ENCODE measurements around the gene PARP3.

The PARP3 gene

DNA sequence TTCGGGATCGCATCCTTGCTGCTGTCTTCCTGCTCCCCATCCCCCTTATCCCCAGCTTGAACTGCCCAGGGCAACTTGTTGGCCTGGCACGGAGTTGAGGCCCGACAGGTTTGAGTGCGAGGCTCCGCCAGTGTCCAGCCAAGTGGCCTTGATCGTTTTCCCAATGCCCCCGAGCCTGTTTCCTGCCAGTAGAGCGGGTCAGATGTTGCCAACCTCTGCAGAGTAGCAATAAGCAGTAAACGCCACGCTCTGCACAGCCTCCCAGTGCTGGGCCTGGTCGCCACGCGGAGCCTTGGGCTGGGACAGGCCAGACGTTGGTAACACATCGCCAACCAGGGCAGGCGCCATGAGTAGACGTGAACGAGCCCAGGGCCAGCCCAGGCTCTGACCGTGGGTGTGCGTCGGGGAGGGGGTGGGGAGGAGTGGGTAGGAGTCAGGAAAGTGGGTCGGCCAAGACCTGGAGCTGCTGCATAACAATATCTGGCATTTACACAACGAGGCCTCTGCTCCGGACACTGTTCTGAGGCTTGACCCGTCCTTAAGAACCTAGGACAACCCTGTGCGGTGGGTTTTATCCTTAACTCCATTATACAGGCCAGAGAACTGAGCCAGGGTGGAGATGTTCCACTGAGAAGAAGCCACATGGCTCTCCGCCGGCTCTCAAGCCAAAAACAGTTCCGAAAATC lies 32.3 kb downstream of the PARP3 start:
- TF ChIP-seq, protein P1, sequence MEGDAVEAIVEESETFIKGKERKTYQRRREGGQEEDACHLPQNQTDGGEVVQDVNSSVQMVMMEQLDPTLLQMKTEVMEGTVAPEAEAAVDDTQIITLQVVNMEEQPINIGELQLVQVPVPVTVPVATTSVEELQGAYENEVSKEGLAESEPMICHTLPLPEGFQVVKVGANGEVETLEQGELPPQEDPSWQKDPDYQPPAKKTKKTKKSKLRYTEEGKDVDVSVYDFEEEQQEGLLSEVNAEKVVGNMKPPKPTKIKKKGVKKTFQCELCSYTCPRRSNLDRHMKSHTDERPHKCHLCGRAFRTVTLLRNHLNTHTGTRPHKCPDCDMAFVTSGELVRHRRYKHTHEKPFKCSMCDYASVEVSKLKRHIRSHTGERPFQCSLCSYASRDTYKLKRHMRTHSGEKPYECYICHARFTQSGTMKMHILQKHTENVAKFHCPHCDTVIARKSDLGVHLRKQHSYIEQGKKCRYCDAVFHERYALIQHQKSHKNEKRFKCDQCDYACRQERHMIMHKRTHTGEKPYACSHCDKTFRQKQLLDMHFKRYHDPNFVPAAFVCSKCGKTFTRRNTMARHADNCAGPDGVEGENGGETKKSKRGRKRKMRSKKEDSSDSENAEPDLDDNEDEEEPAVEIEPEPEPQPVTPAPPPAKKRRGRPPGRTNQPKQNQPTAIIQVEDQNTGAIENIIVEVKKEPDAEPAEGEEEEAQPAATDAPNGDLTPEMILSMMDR (IDR thresholded peaks at IDR 0.05; ENCODE audit: low read depth, low read length, missing control alignments): no peak
- peak overlapping the region; percentile 72 for H3K4me3 ChIP-seq (ENCODE audit: low read depth, low read length)
- no peak for DNase-seq (ENCODE audit: low read depth)

DNA sequence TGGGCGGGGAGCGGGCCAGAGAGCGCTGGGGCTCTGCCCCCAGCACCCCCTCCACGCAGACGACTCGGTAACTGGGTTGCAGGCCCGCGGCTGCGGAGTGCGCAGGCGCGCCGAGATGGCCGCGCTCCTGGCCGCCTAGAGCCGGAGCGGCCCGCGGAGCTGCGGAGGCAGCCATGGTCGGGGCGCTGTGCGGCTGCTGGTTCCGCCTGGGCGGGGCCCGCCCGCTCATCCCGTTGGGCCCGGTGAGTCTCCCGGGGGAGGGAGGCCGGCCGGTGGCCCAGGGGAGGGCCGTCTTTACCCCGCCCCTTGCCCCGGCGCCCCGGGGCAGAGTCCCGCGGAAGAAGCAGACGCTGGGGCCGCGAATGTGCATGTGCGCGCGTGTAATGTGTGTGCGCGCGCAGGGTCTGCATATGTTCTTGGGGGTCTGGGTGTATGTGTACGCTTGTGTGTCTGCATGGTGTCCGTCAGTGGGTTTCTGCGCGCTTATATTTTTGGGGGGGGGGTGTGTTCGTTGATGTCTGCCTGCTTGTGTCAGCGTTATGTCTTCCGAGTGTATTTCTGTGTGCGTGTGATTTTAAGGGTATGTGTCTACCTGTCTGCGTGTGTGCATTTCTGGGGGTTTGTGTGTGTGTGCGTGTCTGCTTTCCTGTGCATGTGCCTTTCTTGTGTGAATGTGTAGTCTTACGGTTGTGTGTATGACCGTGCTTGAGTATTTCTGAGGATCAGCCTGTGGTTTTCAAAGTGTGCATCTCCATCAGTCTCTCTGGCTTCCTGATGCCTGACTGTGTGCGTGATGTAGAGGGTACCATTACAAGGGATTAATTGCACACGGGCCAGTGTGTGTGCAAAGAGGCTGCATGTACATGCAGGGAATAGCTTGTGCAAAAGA lies 33.0 kb downstream of the PARP3 start, which contains the start of gene ABHD14A:
TSS of gene ABHD14A (plus strand) at position 102 of the 889 bp plus-strand sequence. CDS start at position 174, 72 bp downstream.
- TF ChIP-seq, protein P1 (IDR thresholded peaks at IDR 0.05; ENCODE audit: low read depth, low read length, missing control alignments): no peak
- DNase-seq (ENCODE audit: low read depth): no peak
- H3K4me3 ChIP-seq (ENCODE audit: low read depth, low read length): peak within 1 kb of the TSS; percentile 72

DNA sequence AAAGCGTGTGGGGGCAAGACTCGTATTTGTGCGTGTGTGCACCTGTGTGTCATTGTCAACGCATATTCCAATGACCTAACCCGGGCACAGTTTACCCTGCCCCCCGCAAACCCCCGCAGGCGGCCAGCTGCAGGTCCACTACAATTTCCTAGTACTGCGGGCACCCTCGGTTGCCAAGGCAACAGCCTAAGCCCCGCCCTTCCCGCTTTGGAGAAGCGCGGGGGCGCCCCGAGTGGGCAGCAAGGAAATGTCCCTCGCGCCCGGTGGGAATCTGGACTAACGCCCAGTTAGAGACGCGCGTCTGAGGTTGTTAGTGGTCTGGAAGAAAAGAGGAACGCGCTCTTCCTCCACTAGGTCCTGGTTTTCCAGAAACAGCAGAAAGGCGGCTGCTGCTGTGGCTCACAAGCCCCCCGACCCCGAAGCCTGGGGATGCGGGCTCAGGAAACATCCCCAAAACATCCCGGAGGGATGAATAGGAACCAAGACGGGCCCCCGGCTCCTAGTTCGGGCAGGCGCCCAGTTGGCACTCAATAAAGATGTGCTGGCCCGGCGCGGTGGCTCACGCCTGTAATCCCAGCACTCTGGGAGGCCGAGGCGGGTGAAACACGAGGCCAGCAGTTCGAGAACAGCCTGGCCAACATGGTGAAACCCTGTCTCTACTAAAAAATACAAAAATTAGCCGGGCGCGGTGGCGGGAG lies 33.8 kb downstream of the PARP3 start:
- H3K4me3 ChIP-seq (ENCODE audit: low read depth, low read length): peak overlapping the region; percentile 72; the same call in 1 of the 2 replicates
- TF ChIP-seq, protein P1 (IDR thresholded peaks at IDR 0.05; ENCODE audit: low read depth, low read length, missing control alignments): peak; percentile 20
- no peak for DNase-seq (ENCODE audit: low read depth)

DNA sequence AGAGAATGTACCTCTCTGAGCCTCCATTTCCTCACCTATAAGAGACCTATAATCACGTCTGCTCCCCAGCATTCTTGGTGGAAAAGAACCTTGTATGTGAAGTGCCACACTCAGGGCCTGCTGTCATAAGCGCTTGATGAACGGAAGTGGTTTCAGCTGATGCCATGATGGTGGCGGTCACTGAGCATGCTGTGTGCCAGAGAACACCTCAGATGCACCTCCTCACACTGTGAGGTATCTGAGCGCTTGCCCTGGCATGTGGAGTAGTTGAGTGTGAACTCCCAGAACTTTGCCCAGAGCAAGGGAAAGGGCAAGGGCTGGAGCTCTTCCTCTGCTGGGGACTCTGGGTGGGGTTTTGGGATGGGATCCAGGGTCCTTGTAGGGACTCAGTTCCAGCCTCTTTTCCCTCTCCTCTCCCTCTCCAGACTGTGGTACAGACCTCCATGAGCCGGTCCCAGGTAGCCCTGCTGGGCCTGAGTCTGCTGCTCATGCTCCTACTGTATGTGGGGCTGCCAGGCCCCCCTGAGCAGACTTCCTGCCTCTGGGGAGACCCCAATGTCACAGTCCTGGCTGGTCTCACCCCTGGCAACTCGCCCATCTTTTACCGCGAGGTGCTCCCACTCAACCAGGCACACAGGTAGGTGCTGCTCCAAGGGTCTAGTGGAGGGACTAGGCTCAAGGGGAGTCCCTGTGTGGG lies 35.4 kb downstream of the PARP3 start:
- DNase-seq (ENCODE audit: low read depth): no peak
- TF ChIP-seq, protein P1 (IDR thresholded peaks at IDR 0.05; ENCODE audit: low read depth, low read length, missing control alignments): no peak
- no peak overlapping the region for H3K4me3 ChIP-seq (ENCODE audit: low read depth, low read length)

DNA sequence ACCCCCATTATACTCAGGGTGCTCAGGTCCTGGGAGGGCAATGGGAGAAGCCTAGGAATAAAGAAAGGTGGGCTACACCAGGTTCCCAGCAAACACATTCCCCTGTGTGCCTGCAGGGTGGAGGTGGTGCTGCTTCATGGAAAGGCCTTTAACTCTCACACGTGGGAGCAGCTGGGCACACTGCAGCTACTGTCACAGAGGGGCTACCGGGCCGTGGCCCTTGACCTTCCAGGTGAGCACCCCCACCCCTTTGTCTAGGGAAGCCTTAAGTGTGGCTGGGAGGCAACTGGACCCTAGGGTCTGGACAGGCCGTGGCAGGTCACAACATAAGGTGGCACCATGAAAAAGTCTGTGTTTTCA lies 36.0 kb downstream of the PARP3 start:
- no peak overlapping the region for H3K4me3 ChIP-seq (ENCODE audit: low read depth, low read length)
- TF ChIP-seq, protein P1 (IDR thresholded peaks at IDR 0.05; ENCODE audit: low read depth, low read length, missing control alignments): no peak
- DNase-seq (ENCODE audit: low read depth): no peak

DNA sequence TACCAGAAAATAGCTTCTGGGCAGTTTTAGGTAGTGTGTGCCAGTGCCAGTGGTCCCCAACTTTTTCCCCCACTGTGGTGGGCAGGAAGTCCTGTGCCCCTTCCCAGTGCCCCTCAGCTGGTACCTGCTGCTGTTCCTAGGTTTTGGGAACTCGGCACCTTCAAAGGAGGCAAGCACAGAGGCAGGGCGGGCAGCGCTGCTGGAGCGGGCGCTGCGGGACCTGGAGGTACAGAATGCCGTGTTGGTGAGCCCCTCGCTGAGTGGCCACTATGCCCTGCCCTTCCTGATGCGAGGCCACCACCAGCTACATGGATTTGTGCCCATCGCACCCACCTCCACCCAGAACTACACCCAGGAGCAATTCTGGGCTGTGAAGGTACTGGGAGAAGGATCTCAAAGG lies 38.1 kb downstream of the PARP3 start:
- DNase-seq (ENCODE audit: low read depth): no peak
- H3K4me3 ChIP-seq (ENCODE audit: low read depth, low read length): no peak overlapping the region
- TF ChIP-seq, protein P1 (IDR thresholded peaks at IDR 0.05; ENCODE audit: low read depth, low read length, missing control alignments): no peak
